ENCODE results near the gene RPL9.

The RPL9 gene

DNA sequence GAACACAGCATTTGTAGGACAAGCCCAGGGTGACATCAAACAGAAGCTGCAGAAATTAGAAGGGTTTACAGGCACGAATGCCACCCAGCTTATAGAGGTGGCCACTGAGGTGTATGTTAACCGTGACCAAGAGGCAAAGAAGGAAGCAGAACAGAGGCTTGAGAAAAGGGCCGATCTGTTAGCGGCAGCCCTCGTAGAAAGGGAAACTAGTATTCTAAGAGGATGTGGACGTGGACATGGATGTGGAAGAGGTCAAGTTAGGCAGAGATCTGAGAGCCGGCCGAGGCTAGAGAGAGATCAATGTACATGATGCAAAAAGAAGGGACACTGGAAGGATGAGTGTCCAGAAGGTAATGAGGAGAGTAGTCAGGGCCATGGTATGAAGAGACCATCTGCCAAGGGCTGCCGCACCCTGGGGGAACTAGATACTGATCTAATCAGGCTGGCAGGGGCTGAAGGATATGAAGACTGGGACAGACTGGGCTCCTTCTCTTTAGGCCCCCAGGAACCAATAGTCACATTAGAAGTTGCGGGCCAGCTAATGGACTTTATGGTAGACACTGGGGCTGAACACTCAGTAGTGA is 27.6 kb upstream of the RPL9 start:
- intact Hi-C loops (cut with DNase I; ENCODE audit: low total_unique reads) = no loop called here
- TF ChIP-seq, protein P1, sequence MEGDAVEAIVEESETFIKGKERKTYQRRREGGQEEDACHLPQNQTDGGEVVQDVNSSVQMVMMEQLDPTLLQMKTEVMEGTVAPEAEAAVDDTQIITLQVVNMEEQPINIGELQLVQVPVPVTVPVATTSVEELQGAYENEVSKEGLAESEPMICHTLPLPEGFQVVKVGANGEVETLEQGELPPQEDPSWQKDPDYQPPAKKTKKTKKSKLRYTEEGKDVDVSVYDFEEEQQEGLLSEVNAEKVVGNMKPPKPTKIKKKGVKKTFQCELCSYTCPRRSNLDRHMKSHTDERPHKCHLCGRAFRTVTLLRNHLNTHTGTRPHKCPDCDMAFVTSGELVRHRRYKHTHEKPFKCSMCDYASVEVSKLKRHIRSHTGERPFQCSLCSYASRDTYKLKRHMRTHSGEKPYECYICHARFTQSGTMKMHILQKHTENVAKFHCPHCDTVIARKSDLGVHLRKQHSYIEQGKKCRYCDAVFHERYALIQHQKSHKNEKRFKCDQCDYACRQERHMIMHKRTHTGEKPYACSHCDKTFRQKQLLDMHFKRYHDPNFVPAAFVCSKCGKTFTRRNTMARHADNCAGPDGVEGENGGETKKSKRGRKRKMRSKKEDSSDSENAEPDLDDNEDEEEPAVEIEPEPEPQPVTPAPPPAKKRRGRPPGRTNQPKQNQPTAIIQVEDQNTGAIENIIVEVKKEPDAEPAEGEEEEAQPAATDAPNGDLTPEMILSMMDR (IDR thresholded peaks at IDR 0.05) = no peak
- Histone ChIP-seq H3K36me3 (no peaks in the 10 kb centered on the region), H3K27ac (no peak overlapping the region), H3K4me3 (no peak overlapping the region), H3K9me3 (no peaks in the 10 kb centered on the region), H3K27me3 (no peaks in the 10 kb centered on the region), H3K4me1 (no peaks in the 10 kb centered on the region)
- DNase-seq = no peak

DNA sequence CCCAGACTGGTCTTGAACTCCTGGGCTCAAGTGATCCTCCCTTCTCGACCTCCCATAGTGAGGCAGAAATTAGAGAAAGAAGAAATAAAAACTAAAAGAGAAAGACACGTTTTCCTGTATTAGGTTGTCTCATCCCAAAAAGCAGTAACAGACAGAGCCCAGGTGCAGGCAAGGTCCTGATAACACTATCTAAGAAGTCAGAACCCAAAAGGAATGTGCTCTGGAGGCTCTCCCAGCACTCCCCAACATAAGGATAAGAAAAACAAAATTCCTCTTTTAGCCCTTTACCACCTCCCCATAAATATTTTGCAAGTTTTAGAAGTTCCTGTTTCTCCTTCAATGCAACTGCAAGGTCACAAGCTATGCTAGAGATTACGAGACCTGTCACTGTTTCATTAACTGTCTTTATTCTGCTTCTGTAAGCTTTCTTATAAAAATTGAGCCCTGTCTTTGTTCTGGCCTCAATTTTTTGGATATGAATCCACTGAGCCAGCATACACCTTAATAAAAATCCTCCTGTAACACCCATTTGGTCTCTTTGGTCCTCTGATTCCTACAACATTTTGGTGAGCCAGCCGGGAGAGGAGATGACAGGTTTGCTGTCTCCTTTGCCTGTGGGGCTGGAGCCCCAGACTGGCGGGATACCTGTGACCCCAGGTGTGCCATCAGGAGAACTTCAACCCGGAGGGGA is 26.0 kb upstream of the RPL9 start:
- TF ChIP-seq, protein P1 (IDR thresholded peaks at IDR 0.05) = no peak
- no peak for DNase-seq
- Histone ChIP-seq H3K36me3 (no peaks in the 10 kb centered on the region), H3K9me3 (no peaks in the 10 kb centered on the region), H3K4me1 (no peaks in the 10 kb centered on the region), H3K4me3 (no peak overlapping the region), H3K27ac (no peak overlapping the region), H3K27me3 (no peaks in the 10 kb centered on the region)
- intact Hi-C loops (cut with DNase I; ENCODE audit: low total_unique reads) = no loop called here

DNA sequence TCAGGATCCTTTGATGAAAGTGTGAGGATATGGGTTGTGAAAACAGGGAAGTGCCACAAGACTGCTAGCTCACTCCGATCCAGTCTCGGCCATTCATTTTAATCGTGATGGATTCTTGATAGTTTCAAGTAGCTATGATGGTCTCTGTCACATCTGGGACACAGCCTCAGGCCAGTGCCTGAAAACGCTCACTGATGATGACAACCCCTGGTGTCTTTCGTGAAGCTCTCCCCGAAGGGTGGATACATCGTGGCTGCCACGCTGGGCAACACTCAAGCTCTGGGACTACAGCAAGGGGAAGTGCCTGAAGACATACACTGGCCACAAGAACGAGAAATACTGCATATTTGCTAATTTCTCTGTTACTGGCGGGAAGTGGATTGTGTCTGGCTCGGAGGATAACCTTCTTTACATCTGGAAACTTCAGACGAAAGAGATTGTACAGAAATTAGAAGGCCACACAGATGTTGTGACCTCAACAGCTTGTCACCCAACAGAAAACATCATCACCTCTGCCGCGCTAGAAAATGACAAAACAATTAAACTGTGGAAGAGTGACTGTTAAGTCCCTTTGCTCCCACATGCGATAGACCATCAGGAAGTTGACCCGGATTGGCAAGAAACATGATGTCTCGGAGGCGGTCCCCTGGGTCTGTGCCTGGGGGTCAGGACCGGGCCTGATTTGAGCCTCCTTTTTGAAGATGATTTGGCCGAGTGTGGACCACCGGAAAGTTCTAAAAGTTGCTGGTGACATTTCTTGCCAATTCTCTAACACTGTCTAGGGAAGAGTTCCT is 22.4 kb upstream of the RPL9 start:
- Histone ChIP-seq H3K27ac (no peak overlapping the region), H3K4me3 (no peak overlapping the region), H3K9me3 (no peaks in the 10 kb centered on the region), H3K36me3 (peaks cover 0 to 3% (median 0%) of the 10 kb centered on the region in 3 donors), H3K27me3 (no peaks in the 10 kb centered on the region), H3K4me1 (peaks cover 0 to 4% (median 0%) of the 10 kb centered on the region in 4 donors)
- TF ChIP-seq, protein P1 (IDR thresholded peaks at IDR 0.05) = no peak
- no peak for DNase-seq
- intact Hi-C loops (cut with DNase I; ENCODE audit: low total_unique reads) = no loop called here

DNA sequence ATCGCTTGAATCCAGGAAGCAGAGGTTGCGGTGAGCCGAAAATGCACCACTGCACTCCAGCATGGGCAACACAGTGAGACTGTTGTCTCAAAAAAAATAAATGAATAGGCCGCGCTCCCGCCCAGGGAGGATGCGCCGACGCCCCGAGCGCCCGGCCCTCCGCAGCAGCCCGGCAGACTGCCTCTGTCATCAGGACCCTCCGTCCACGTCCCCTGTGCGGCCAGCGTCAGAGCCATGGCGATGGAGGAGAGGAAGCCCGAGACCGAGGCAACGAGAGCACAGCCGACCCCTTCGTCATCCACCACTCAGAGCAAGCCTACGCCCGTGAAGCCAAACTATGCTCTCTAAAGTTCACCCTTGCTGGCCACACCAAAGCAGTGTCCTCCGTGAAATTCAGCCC is 21.5 kb upstream of the RPL9 start:
- no peak for DNase-seq
- Histone ChIP-seq H3K4me3 (no peak overlapping the region), H3K9me3 (no peaks in the 10 kb centered on the region), H3K27ac (no peak overlapping the region), H3K36me3 (peaks cover 0 to 3% (median 0%) of the 10 kb centered on the region in 3 donors), H3K27me3 (no peaks in the 10 kb centered on the region), H3K4me1 (peaks cover 0 to 4% (median 0%) of the 10 kb centered on the region in 4 donors)
- TF ChIP-seq, protein P1 (IDR thresholded peaks at IDR 0.05) = no peak
- intact Hi-C loops (cut with DNase I; ENCODE audit: low total_unique reads) = no loop called here

DNA sequence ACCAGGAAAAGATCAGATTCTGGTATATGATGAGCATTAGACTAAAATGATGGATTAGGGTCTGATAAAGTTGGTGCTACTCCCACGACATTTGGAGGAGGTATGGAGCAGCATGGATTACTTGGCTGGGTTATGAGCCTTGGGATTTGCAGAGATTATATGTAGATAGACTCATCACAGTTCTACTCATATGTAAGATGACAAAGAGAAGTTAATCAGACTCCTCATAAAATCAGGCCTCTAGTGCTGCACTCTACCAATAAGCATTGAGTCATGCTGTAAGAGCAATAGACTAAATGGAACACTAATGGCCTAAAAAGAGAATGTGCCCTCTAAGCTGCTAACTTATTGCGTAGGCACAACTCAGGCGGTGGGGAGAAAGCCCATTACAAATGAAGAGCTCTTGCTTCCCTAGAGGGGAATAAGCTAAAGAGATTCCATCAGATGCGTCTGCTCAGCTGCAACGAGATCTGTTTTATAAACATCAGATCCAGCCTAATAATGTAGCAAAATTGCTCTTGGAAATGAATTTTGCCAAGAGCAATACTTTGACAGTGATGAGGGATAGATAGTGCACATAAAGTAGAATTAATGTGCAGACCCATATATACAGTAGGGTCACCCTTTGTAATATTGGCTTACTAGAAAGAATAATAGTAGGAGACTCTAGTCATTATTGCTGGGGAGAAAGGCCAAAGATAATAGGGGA is 17.6 kb upstream of the RPL9 start:
- Histone ChIP-seq H3K4me1 (peaks cover 0 to 4% (median 0%) of the 10 kb centered on the region in 4 donors), H3K9me3 (no peaks in the 10 kb centered on the region), H3K36me3 (peaks cover 0 to 7% (median 0%) of the 10 kb centered on the region in 3 donors), H3K27ac (peak overlapping the region in 1 of 2 donors; percentile 5), H3K4me3 (no peak overlapping the region), H3K27me3 (no peaks in the 10 kb centered on the region)
- intact Hi-C loops (cut with DNase I; ENCODE audit: low total_unique reads) = no loop called here
- TF ChIP-seq, protein P1 (IDR thresholded peaks at IDR 0.05) = no peak
- DNase-seq = no peak

Measured in tibial artery (tissue), 4 donors.